ENCODE results near the gene SLC17A5.
"Not testable (repeated sequence)": the region's sequence is repeated elsewhere in the genome, so short reads cannot be mapped to it uniquely, and the experiment has no call there.

SLC17A5 gene

GRCh38 chr6:73562558-73562957 lies 91.2 kb downstream of the SLC17A5 start:
- Histone ChIP-seq H3K27ac (ENCODE audit: low read length) (no peak overlapping the region), H3K9me3 (ENCODE audit: insufficient read depth, low read length, severe bottlenecking) (no peaks in the 10 kb centered on the region), H3K79me2 (ENCODE audit: insufficient read depth, low read length) (no peaks in the 10 kb centered on the region), H2AFZ (ENCODE audit: low read depth, low read length) (no peak overlapping the region), H3K36me3 (ENCODE audit: insufficient read depth, low read length) (no peaks in the 10 kb centered on the region), H3K4me2 (ENCODE audit: insufficient read depth, low read length) (no peak overlapping the region), H3K4me3 (ENCODE audit: low read depth in 1 of 2, low read length in 2 of 2) (no peak overlapping the region), H3K9ac (ENCODE audit: low read depth, low read length) (no peak overlapping the region), H4K20me1 (ENCODE audit: insufficient read depth, low read length) (no peaks in the 10 kb centered on the region), H3K4me1 (ENCODE audit: insufficient read depth, low read length) (no peaks in the 10 kb centered on the region), H3K27me3 (ENCODE audit: insufficient read depth, low read length, poor library complexity) (no peaks in the 10 kb centered on the region)
- no peak for ATAC-seq (ENCODE audit: insufficient read depth, low read depth)
- TF ChIP-seq EZH2 (IDR thresholded peaks at IDR 0.05; ENCODE audit: borderline replicate concordance, low read depth, low read length, severe bottlenecking) (no peak), CTCF (IDR thresholded peaks at IDR 0.05; ENCODE audit: borderline replicate concordance, extremely low read depth, low read length, poor library complexity, severe bottlenecking) (no peak)
- no peak for DNase-seq

- H2AFZ ChIP-seq (ENCODE audit: low read depth, low read length) = no peak overlapping the region
- no peaks in the 10 kb centered on the region for H3K79me2 ChIP-seq (ENCODE audit: insufficient read depth, low read length)
- no peaks in the 10 kb centered on the region for H3K27me3 ChIP-seq (ENCODE audit: insufficient read depth, low read length, poor library complexity)
- ATAC-seq (ENCODE audit: insufficient read depth, low read depth) = no peak
- no peak overlapping the region for H3K9ac ChIP-seq (ENCODE audit: low read depth, low read length)
- no peaks in the 10 kb centered on the region for H4K20me1 ChIP-seq (ENCODE audit: insufficient read depth, low read length)
- no peak overlapping the region for H3K27ac ChIP-seq (ENCODE audit: low read length)
- no peaks in the 10 kb centered on the region for H3K4me1 ChIP-seq (ENCODE audit: insufficient read depth, low read length)
- no peaks in the 10 kb centered on the region for H3K36me3 ChIP-seq (ENCODE audit: insufficient read depth, low read length)
- TF ChIP-seq EZH2 (IDR thresholded peaks at IDR 0.05; ENCODE audit: borderline replicate concordance, low read depth, low read length, severe bottlenecking) (no peak), CTCF (IDR thresholded peaks at IDR 0.05; ENCODE audit: borderline replicate concordance, extremely low read depth, low read length, poor library complexity, severe bottlenecking) (no peak)
- no peak for DNase-seq
- H3K9me3 ChIP-seq (ENCODE audit: insufficient read depth, low read length, severe bottlenecking) = no peaks in the 10 kb centered on the region
- no peak overlapping the region for H3K4me3 ChIP-seq (ENCODE audit: low read depth in 1 of 2, low read length in 2 of 2)
- H3K4me2 ChIP-seq (ENCODE audit: insufficient read depth, low read length) = no peak overlapping the region
These were observed 92.9 kb downstream of the SLC17A5 start for GRCh38 chr6:73560853-73561407.

- H2AFZ ChIP-seq (ENCODE audit: low read depth, low read length) = no peak overlapping the region
- no peak for ATAC-seq (ENCODE audit: insufficient read depth, low read depth)
These were observed 93.5 kb downstream of the SLC17A5 start for GRCh38 chr6:73560182-73560732.

GRCh38 chr6:73559399-73559794 lies 94.4 kb downstream of the SLC17A5 start:
- not testable (repeated sequence) for H2AFZ ChIP-seq (ENCODE audit: low read depth, low read length); H3K9me3 ChIP-seq (ENCODE audit: insufficient read depth, low read length, severe bottlenecking); H3K79me2 ChIP-seq (ENCODE audit: insufficient read depth, low read length); H3K4me3 ChIP-seq (ENCODE audit: low read depth in 1 of 2, low read length in 2 of 2); H3K36me3 ChIP-seq (ENCODE audit: insufficient read depth, low read length); DNase-seq; H3K27ac ChIP-seq (ENCODE audit: low read length); H3K9ac ChIP-seq (ENCODE audit: low read depth, low read length); ATAC-seq (ENCODE audit: insufficient read depth, low read depth); H3K4me1 ChIP-seq (ENCODE audit: insufficient read depth, low read length); H3K27me3 ChIP-seq (ENCODE audit: insufficient read depth, low read length, poor library complexity); H4K20me1 ChIP-seq (ENCODE audit: insufficient read depth, low read length); H3K4me2 ChIP-seq (ENCODE audit: insufficient read depth, low read length)

More at GRCh38 chr6:73560182-73560732, 93.5 kb downstream of the SLC17A5 start:
- Histone ChIP-seq H3K9me3 (ENCODE audit: insufficient read depth, low read length, severe bottlenecking) (no peaks in the 10 kb centered on the region), H3K27ac (ENCODE audit: low read length) (no peak overlapping the region), H3K27me3 (ENCODE audit: insufficient read depth, low read length, poor library complexity) (no peaks in the 10 kb centered on the region), H3K9ac (ENCODE audit: low read depth, low read length) (no peak overlapping the region), H3K4me1 (ENCODE audit: insufficient read depth, low read length) (no peaks in the 10 kb centered on the region), H3K4me3 (ENCODE audit: low read depth in 1 of 2, low read length in 2 of 2) (no peak overlapping the region), H4K20me1 (ENCODE audit: insufficient read depth, low read length) (no peaks in the 10 kb centered on the region), H3K36me3 (ENCODE audit: insufficient read depth, low read length) (no peaks in the 10 kb centered on the region), H3K4me2 (ENCODE audit: insufficient read depth, low read length) (no peak overlapping the region), H3K79me2 (ENCODE audit: insufficient read depth, low read length) (no peaks in the 10 kb centered on the region)
- no peak for DNase-seq
- no peak for TF ChIP-seq CTCF (IDR thresholded peaks at IDR 0.05; ENCODE audit: borderline replicate concordance, extremely low read depth, low read length, poor library complexity, severe bottlenecking)
